Ovary (tissue), 3 donors: ENCODE results near the gene RAPGEF4.

Experiments
- CTCF ChIP-seq, 3 donors: fragments of 450-650 bp in 2 of 3; fragments of 200-600 bp in 1 of 3; IDR thresholded peaks; one replicate each; pipeline versions ENCODE4 v1.5.1 to v1.8.0; 2016 to 2022; ENCODE audit warnings: antibody characterized with exemption in 3 of 3, mild to moderate bottlenecking in 1 of 3
- EP300 ChIP-seq: sonication (generic); formaldehyde crosslinking; IDR thresholded peaks from one replicate; pipeline ENCODE4 v1.6.1; 2017; ENCODE audit warnings: antibody characterized with exemption
- donor health status: DM: no; HTN: no; CAD: no.

GRCh38 chr2:172790404-172790803 is 54.8 kb downstream of the RAPGEF4 start:
- TF ChIP-seq CTCF (IDR thresholded peaks at IDR 0.05) (no peak), EP300 (no peak)
